ENCODE measurements around the gene MCF2L.
"Not testable (repeated sequence)": the region's sequence is repeated elsewhere in the genome, so short reads cannot be mapped to it uniquely, and the experiment has no call there.

Gene MCF2L

DNA sequence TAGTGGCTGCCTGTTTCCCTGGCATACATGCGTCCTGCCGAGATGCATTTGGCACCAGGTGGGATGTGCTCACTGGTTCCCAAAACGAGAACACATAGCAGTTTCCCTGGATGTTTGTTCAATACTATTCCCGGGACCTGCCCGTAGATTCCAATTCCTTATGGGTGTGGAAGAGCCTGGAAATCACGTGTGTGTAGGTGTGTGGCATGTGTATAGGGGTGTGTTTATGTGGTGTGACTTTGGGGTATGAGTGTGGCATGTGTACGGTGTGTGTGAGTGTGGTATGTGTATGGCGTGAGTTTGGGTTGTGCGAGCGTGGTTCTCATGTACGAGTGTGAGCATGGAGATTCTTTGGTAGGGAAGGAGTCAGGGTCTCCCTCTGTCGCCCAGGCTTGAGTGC is 133.7 kb downstream of the MCF2L start:
- TF ChIP-seq, protein P1, sequence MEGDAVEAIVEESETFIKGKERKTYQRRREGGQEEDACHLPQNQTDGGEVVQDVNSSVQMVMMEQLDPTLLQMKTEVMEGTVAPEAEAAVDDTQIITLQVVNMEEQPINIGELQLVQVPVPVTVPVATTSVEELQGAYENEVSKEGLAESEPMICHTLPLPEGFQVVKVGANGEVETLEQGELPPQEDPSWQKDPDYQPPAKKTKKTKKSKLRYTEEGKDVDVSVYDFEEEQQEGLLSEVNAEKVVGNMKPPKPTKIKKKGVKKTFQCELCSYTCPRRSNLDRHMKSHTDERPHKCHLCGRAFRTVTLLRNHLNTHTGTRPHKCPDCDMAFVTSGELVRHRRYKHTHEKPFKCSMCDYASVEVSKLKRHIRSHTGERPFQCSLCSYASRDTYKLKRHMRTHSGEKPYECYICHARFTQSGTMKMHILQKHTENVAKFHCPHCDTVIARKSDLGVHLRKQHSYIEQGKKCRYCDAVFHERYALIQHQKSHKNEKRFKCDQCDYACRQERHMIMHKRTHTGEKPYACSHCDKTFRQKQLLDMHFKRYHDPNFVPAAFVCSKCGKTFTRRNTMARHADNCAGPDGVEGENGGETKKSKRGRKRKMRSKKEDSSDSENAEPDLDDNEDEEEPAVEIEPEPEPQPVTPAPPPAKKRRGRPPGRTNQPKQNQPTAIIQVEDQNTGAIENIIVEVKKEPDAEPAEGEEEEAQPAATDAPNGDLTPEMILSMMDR (IDR thresholded peaks at IDR 0.05; ENCODE audit: low read depth, low read length, missing control alignments): no peak
- in situ Hi-C loops (cut with HindIII; ENCODE audit: low sequenced_read_pairs): no loop called here
- no peak overlapping the region for H3K4me3 ChIP-seq (ENCODE audit: low read depth, low read length)
- no peak for DNase-seq (ENCODE audit: low read depth)

DNA sequence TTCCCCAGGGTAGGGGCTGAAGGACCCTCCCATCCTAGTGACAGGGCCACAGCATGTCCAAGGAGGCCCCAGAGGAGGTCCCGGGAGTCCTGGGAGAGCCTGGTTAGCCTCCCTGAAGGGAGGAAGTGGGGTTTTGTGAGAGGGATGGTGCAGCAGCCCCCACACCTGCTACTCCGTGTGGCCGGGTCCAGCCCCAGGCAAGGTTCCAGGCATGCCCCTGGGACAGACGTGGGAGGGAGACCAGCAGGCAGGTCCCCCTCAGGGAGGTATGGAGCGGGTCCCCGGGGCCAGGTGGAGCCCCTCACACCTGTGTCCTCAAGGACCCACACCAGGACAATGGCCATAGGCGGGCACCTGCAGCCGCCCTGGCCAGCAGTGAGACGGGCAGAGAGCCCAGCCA is 134.6 kb downstream of the MCF2L start:
- TF ChIP-seq, protein P1 (IDR thresholded peaks at IDR 0.05; ENCODE audit: low read depth, low read length, missing control alignments): no peak
- in situ Hi-C loops (cut with HindIII; ENCODE audit: low sequenced_read_pairs): no loop called here
- H3K4me3 ChIP-seq (ENCODE audit: low read depth, low read length): no peak overlapping the region
- no peak for DNase-seq (ENCODE audit: low read depth)

DNA sequence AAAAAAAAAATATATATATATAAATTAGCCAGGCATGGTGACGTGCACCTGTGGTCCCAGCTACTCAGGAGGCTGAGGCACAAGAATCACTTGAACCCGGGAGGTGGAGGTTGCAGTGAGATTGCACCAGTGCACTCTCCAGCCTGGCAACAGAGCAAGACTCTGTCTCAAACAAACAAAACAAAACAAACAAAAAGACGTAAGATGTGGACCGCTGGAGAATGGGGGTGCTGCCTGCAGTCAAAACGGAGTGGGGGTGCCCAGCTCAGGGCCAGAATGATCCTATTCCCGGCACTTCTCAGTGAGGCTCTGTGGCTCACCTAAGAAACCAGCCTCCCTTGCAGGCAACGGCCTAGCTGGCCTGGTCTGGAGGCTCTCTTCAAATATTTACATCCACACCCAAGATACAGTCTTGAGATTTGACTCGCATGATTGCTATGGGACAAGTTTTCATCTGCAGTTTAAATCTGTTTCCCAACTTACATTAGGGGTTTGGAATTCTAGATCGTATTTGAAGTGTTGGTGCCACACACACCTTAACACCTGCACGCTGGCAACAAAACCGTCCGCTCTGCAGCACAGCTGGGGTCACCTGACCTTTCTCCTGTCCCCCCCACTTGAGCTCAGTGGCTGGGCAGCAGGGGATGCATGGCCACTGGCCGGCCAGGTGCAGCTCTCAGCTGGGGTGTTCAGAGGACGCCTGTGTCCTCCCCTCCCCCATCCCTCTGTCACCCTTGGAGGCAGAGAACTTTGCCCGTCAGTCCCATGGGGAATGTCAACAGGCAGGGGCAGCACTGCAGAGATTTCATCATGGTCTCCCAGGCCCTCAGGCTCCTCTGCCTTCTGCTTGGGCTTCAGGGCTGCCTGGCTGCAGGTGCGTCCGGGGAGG is 136.3 kb downstream of the MCF2L start, which contains the start of gene F7:
F7 (plus strand) TSS at position 760 of the 889 bp plus-strand sequence; CDS start at position 811, 51 bp downstream.
- in situ Hi-C loops (cut with HindIII; ENCODE audit: low sequenced_read_pairs): no loop called here
- H3K4me3 ChIP-seq (ENCODE audit: low read depth, low read length): no peak within 1 kb of the TSS
- TF ChIP-seq, protein P1 (IDR thresholded peaks at IDR 0.05; ENCODE audit: low read depth, low read length, missing control alignments): no peak
- DNase-seq (ENCODE audit: low read depth): no peak

DNA sequence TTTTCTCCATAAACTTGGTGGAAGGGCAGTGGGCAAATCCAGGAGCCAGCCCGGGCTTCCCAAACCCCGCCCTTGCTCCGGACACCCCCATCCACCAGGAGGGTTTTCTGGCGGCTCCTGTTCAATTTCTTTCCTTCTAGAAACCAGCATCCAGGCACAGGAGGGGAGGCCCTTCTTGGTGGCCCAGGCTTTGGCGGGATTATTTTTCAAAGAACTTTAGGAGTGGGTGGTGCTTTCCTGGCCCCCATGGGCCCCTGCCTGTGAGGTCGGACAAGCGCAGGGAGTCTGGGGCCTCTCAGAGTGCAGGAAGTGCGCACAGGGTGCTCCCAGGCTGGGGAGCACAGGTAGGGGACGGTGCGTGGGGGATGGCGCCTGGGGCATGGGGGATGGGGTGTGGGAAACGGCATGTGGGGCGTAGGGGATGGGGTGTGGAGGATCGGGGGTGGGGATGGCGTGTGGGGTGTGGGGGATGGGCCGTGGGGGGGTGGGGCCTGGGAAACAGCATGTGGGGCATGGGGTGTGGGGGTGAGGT is 137.0 kb downstream of the MCF2L start:
- in situ Hi-C loops (cut with HindIII; ENCODE audit: low sequenced_read_pairs): no loop called here
- H3K4me3 ChIP-seq (ENCODE audit: low read depth, low read length): no peak overlapping the region
- DNase-seq (ENCODE audit: low read depth): no peak
- TF ChIP-seq, protein P1 (IDR thresholded peaks at IDR 0.05; ENCODE audit: low read depth, low read length, missing control alignments): no peak

DNA sequence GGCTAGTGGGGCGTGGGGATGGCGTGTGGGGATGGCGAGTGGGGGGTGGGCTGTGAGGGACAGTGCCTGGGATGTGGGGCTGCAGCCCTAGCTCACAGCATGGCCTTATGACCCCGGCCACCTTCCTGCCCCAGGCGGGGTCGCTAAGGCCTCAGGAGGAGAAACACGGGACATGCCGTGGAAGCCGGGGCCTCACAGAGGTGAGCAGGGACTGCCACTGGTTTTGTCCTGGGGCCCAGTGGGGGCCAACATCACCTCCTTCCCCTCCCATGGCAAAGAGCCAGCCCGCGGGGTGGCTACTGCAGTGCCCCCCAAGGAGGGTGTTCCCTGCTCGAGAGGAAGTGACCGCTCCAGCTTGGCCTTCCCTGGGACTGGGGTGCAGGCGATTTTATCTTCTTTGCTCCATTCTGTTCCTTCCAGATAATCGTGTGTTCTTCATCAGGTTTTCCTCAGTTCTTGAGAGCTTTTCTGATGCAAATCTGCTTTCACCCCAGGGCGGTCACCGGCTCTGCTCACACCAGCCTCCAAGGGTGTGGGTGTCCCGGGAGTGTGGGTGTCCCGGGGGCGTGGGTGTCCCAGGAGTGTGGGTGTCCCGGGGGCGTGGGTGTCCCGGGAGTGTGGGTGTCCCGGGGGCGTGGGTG is 137.8 kb downstream of the MCF2L start:
- no peak overlapping the region for H3K4me3 ChIP-seq (ENCODE audit: low read depth, low read length)
- no peak for DNase-seq (ENCODE audit: low read depth)
- TF ChIP-seq, protein P1 (IDR thresholded peaks at IDR 0.05; ENCODE audit: low read depth, low read length, missing control alignments): no peak
- in situ Hi-C loops (cut with HindIII; ENCODE audit: low sequenced_read_pairs): no loop called here

DNA sequence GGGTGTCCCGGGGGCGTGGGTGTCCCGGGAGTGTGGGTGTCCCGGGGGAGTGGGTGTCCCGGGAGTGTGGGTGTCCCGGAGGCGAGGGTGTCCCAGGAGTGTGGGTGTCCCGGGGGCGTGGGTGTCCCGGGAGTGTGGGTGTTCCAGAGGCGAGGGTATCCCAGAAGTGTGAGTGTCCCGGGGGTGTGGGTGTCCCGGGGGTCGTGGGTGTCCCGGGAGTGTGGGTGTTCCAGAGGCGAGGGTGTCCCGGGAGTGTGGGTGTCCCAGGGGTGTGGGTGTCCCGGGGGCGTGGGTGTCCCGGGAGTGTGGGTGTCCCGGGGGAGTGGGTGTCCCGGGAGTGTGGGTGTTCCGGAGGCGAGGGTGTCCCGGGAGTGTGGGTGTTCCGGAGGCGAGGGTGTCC is 139.5 kb downstream of the MCF2L start:
- H3K4me3 ChIP-seq (ENCODE audit: low read depth, low read length); DNase-seq (ENCODE audit: low read depth); in situ Hi-C loops (cut with HindIII; ENCODE audit: low sequenced_read_pairs): not testable (repeated sequence)

All from astrocyte of the cerebellum (primary cell).